ENCODE results near the gene GHRH. TPM values are rescaled to one million over a fixed set of nuclear protein-coding genes. Genes with fewer than 3 reads are reported as not detected.

GHRH gene
- total RNA-seq, 3 donors from 2014 or later, result not detected

DNA sequence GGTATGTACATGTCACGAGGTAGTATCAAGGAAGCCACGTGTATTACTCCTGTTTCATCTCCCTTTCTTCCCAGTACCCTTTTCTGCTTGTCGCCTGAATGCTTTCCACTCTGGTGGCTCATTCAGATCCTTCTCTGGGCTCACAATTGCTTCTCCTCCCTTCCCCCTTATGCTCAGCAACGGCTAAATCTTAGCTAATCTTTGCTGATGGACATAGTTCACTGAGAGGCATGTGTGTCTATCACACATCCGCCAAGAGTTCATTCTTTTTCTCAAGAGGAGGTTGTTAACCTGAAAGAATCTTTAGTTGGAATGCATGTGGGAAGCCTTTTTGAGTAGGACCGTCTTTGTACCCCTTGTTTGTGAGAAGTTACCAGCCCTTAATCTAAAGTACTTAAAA, 56.5 kb downstream of the GHRH start:
- H3K36me3 Mint-ChIP-seq (ENCODE audit: insufficient read depth), result peaks cover 50% of the 10 kb centered on the region
- H3K27me3 Mint-ChIP-seq (ENCODE audit: low read depth), result no peaks in the 10 kb centered on the region
- H3K9me3 Mint-ChIP-seq, result no peaks in the 10 kb centered on the region
- no peak for DNase-seq
- H3K4me1 Mint-ChIP-seq (ENCODE audit: low read depth), result no peaks in the 10 kb centered on the region
- no peak for ATAC-seq
- no peak overlapping the region for H3K4me3 Mint-ChIP-seq

- Mint-ChIP-seq H3K9me3 (no peaks in the 10 kb centered on the region), H3K4me3 (no peak overlapping the region), H3K4me1 (ENCODE audit: low read depth) (no peaks in the 10 kb centered on the region), H3K36me3 (ENCODE audit: insufficient read depth) (peaks cover 53% of the 10 kb centered on the region), H3K27me3 (ENCODE audit: low read depth) (no peaks in the 10 kb centered on the region)
- no peak for ATAC-seq
- DNase-seq, result no peak
Observed at GRCh38 chr20:37204056-37204455, 57.6 kb downstream of the GHRH start.

- Mint-ChIP-seq H3K9me3 (no peaks in the 10 kb centered on the region), H3K4me1 (ENCODE audit: low read depth) (no peaks in the 10 kb centered on the region), H3K4me3 (no peak overlapping the region), H3K36me3 (ENCODE audit: insufficient read depth) (peaks cover 51% of the 10 kb centered on the region), H3K27me3 (ENCODE audit: low read depth) (no peaks in the 10 kb centered on the region)
- no peak for DNase-seq
- no peak for ATAC-seq
Observed at GRCh38 chr20:37202267-37202943, 59.2 kb downstream of the GHRH start.

GRCh38 chr20:37201827-37202162, 59.8 kb downstream of the GHRH start:
- peaks cover 50% of the 10 kb centered on the region for H3K36me3 Mint-ChIP-seq (ENCODE audit: insufficient read depth)
- H3K27me3 Mint-ChIP-seq (ENCODE audit: low read depth), result no peaks in the 10 kb centered on the region
- H3K4me1 Mint-ChIP-seq (ENCODE audit: low read depth), result peaks cover 6% of the 10 kb centered on the region
- H3K4me3 Mint-ChIP-seq, result no peak overlapping the region
- no peaks in the 10 kb centered on the region for H3K9me3 Mint-ChIP-seq
- DNase-seq, result no peak
- no peak for ATAC-seq

Other genes starting within 250 kb of the GHRH start
- 10 to 100 TPM; 53.9 to 57.2 (median 54.2) TPM for gene RBL1, start 165.8 kb downstream of the GHRH start, total RNA-seq
- gene RPN2, start 82.5 kb downstream of the GHRH start, total RNA-seq, result 100 to 1,000 TPM; 186 to 199 (median 188) TPM
- under 1 TPM; 0.30 to 0.61 (median 0.51) TPM for gene MROH8, start 82.3 kb downstream of the GHRH start, total RNA-seq
- 10 to 100 TPM; 15.3 to 16.6 (median 15.7) TPM for gene MANBAL, start 27.8 kb upstream of the GHRH start, total RNA-seq
- gene SRC, start 84.3 kb upstream of the GHRH start, total RNA-seq, result 1 to 10 TPM; 2.8 to 4.7 (median 3.8) TPM